ENCODE measurements around the gene ACVR1.
A peak's percentile ranks its signal among the peaks of the same experiment; 100 is the strongest.

Gene ACVR1

GRCh38 chr2:157876066-157876785 is at the start of gene ACVR1:
Gene ACVR1, minus strand, starts transcription at chr2:157876330. Its CDS starts 76,837 bp downstream, at chr2:157799493.
- peak; percentile 93 for DNase-seq (ENCODE audit: low spot score)

GRCh38 chr2:157925071-157925470 is 48.9 kb upstream of the ACVR1 start:
- DNase-seq (ENCODE audit: low spot score): no peak

- no peak for DNase-seq (ENCODE audit: low spot score)
Observed at GRCh38 chr2:157923598-157924217, 47.6 kb upstream of the ACVR1 start.

GRCh38 chr2:157922815-157923214 is 46.7 kb upstream of the ACVR1 start:
- DNase-seq (ENCODE audit: low spot score): no peak

GRCh38 chr2:157922336-157922735 is 46.2 kb upstream of the ACVR1 start:
- DNase-seq (ENCODE audit: low spot score): no peak

GRCh38 chr2:157920736-157921135 is 44.6 kb upstream of the ACVR1 start:
- no peak for DNase-seq (ENCODE audit: low spot score)

GRCh38 chr2:157919181-157919580 is 43.1 kb upstream of the ACVR1 start:
- no peak for DNase-seq (ENCODE audit: low spot score)

- DNase-seq (ENCODE audit: low spot score): no peak
Observed at GRCh38 chr2:157918319-157918718, 42.2 kb upstream of the ACVR1 start.

- DNase-seq (ENCODE audit: low spot score): no peak
Observed at GRCh38 chr2:157911750-157912149, 35.6 kb upstream of the ACVR1 start.

GRCh38 chr2:157911246-157911645 is 35.1 kb upstream of the ACVR1 start:
- no peak for DNase-seq (ENCODE audit: low spot score)

GRCh38 chr2:157905092-157905491 is 29.0 kb upstream of the ACVR1 start:
- DNase-seq (ENCODE audit: low spot score): no peak

GRCh38 chr2:157903626-157904025 is 27.5 kb upstream of the ACVR1 start:
- DNase-seq (ENCODE audit: low spot score): no peak

- DNase-seq (ENCODE audit: low spot score): no peak
Observed at GRCh38 chr2:157903151-157903550, 27.0 kb upstream of the ACVR1 start.

GRCh38 chr2:157902692-157903091 is 26.6 kb upstream of the ACVR1 start:
- no peak for DNase-seq (ENCODE audit: low spot score)

- DNase-seq (ENCODE audit: low spot score): no peak
Observed at GRCh38 chr2:157901325-157901724, 25.2 kb upstream of the ACVR1 start.

GRCh38 chr2:157900684-157901083 is 24.6 kb upstream of the ACVR1 start:
- DNase-seq (ENCODE audit: low spot score): no peak

GRCh38 chr2:157900203-157900602 is 24.1 kb upstream of the ACVR1 start:
- DNase-seq (ENCODE audit: low spot score): no peak

GRCh38 chr2:157899125-157899839 is 23.2 kb upstream of the ACVR1 start:
- DNase-seq (ENCODE audit: low spot score): no peak

GRCh38 chr2:157898591-157898996 is 22.5 kb upstream of the ACVR1 start:
- no peak for DNase-seq (ENCODE audit: low spot score)

- no peak for DNase-seq (ENCODE audit: low spot score)
Observed at GRCh38 chr2:157897106-157897971, 21.2 kb upstream of the ACVR1 start.

- DNase-seq (ENCODE audit: low spot score): no peak
Observed at GRCh38 chr2:157895531-157895930, 19.4 kb upstream of the ACVR1 start.
